GM21786 (cell line): ENCODE results near the gene SYT9.
A peak's percentile ranks its signal among the peaks of the same experiment; 100 is the strongest.
"Not testable (repeated sequence)": the region's sequence is repeated elsewhere in the genome, so short reads cannot be mapped to it uniquely, and the experiment has no call there.

Experiments
- ATAC-seq: cut with Tn5 transposase; IDR thresholded peaks from one replicate; pipeline ENCODE4 v1.9.1; 2021; ENCODE audit not compliant: unreplicated experiment

Gene SYT9

GRCh38 chr11:7335442-7335841 lies 83.7 kb downstream of the SYT9 start:
- not testable (repeated sequence) for ATAC-seq

DNA sequence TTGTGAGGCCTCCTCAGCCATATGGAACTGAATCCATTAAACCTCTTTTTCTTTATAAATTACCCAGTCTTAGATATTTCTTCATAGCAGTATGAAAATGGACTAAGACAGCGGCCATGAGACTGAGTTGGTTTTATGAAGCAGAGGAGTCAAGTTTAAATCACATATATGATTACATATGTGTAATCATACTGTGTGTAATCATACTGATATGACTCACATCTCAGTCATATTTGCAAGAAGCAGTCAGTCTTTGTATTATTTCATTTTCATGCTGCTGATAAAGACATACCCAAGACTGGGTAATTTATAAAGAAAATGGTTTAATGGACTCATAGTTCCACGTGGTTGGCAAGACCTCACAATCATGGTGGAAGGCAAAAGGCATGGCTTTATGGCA lies 89.8 kb downstream of the SYT9 start:
- no peak for ATAC-seq

- no peak for ATAC-seq
These were observed 96.1 kb downstream of the SYT9 start for GRCh38 chr11:7347611-7348431.

- ATAC-seq: no peak
These were observed 97.0 kb downstream of the SYT9 start for GRCh38 chr11:7348432-7349304.

GRCh38 chr11:7351228-7351627 lies 99.5 kb downstream of the SYT9 start:
- ATAC-seq: no peak

GRCh38 chr11:7353100-7353499 lies 101.4 kb downstream of the SYT9 start:
- ATAC-seq: no peak

- no peak for ATAC-seq
These were observed 113.0 kb downstream of the SYT9 start for GRCh38 chr11:7364660-7365059.

DNA sequence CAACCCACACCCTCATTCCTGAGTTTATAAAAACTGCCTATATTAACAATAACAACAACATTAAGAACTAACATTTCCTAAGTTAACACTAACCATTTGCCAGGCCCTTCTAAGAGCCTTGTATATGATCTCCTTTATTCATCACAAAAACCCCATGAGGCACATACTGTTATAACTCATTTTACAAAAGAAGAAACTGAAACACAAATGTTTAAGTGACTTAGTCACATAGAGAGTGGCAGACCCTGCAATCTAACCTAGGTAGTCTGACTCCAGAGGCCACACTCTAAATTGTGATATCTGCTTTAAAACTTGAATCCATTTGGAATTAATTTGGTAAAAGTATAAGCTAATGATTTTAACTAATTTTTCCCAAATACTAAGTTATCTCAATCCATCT lies 116.1 kb downstream of the SYT9 start:
- ATAC-seq: no peak

- ATAC-seq: no peak
These were observed 124.7 kb downstream of the SYT9 start for GRCh38 chr11:7376386-7376785.

DNA sequence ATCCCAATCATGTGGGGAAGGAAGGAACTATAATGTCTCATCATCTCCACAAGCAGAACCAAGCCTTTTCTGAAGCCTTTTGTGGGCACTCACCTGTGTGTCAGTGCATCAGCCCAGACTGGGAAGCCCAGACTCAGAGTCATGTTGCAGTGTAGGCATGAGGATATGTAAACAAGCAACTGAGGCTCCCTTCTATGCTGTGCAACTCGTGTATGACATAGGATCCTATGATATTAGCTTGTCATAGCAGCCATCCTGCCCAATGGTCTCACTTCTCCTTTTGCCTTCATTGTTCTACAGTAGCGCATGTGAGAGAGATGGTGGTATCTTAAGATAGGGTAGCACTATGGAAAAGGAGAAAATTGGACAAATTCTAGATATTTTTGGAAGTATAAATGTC lies 130.2 kb downstream of the SYT9 start:
- ATAC-seq: peak; percentile 80

- ATAC-seq: no peak
These were observed 131.7 kb downstream of the SYT9 start for GRCh38 chr11:7383406-7383805.

- ATAC-seq: no peak
These were observed 133.0 kb downstream of the SYT9 start for GRCh38 chr11:7384691-7385090.

DNA sequence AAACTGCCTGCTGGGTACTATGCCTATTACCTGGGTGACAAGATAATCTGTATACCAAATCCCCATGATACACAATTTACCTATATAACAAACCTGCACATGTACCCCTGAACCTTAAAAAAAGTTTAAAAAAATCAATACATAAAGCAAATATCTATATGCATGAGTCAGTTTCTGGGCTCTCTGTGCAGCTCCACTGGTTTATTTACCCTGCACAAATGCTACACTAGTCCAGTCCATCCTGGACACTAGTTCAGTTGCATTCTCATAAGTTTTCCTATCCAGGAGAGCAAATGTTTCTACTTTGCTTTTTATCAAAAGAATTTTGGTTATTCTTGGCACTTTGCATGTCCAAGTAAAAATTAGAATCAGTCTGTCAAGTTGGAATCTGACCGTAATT lies 133.8 kb downstream of the SYT9 start:
- no peak for ATAC-seq

DNA sequence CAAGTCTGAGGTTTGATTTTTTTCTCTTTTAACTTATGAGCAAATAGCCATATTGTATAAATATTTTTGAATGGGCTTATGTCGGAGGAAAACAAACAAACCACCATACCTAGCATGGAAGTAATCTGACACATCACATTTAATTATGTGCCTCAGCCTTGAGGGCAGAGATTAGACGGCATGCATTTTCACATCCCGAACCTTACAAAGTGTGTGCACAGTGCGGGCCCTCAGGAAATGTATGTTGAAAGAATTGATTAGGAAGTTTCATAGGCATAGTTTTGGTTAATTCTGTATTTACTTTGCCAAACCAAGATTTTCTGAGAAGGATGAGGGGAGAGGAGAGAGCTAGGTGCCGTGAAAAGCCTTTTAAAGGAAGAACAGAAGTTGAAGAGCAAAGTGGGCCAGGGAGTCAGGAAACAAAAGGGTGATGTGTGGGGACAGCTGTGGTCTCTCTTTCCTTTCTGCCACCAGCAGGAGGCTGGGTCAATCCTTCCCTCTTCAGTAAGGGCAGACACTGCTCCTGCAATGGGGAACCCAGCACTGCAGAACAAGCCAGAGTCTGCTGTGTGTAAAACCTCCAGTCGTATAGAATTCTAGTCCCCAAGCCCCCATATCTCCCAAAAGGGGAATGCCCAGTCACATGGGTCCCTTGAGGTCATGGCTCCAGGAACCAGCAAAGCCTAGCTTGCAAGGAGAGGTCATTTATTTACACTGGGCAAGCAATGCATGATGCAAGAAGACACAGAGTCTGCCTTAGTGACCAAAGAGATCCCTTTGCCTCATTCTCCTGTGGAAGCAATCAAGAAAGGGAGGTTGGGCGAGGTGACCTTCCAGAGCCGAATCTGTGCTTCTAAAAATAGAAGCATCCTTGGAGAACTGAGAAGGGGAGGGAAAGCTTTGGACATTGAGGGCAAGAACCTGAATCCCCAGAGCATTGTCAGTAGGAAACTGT lies 162.5 kb downstream of the SYT9 start:
- ATAC-seq: no peak

- no peak for ATAC-seq
These were observed 163.5 kb downstream of the SYT9 start for GRCh38 chr11:7414973-7415817.

DNA sequence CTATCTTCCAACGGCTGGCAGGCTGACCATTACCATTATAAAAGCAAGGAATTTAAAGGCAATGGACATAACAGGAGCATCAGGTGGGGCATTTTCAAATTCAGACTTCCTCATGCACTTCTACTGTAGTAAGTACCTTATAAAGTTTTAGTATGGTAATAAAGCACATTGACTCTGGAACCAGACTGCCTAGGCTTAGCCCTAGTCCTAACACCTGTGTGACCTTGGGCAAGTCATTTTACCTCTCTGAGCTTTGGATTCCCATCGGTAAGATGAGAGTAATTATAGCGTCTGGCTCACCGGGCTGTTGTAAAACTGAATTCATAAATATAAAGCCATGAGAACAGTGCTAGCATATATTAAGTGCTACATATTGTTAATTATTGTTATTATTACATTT lies 164.4 kb downstream of the SYT9 start:
- ATAC-seq: no peak

- ATAC-seq: no peak
These were observed 165.6 kb downstream of the SYT9 start for GRCh38 chr11:7417328-7417727.

DNA sequence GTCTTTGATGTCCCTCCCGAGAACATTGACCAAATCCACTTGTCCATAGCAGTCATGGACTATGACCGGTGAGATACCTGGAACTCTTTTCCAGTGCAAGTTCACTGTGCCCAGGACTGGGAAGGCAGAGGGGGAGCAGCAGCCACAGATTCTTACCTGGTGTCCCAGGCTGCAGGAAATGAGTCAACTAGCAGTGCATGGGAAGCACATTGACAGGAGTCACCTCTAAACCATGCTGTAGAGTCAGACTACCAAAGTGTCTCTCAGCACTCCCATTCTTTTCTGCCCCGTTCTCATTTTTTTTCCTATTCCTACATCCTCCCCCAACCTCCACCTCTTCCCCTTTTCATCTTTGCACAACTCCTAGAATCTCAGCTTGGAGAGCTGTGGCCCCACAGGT lies 166.4 kb downstream of the SYT9 start:
- ATAC-seq: no peak

- ATAC-seq: no peak
These were observed 167.2 kb downstream of the SYT9 start for GRCh38 chr11:7418906-7419305.

DNA sequence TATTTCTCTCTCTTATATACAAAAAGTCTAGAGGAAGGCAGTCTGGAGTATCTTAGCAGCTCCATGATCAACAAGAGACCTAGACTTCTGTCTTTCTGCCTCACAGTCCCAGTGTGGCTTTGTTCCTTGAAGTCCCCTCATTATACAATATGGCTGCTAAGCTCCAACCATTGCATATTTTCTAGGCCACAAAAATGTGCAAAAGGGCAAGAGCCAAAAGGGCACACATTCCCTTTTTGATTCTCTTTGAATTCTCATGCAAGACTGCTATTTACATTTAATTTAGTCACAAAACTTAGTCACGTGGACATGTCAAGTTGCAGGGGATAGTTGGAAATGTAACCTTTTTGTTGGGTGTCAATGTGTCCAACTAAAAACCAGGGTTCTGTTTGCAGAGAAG lies 169.4 kb downstream of the SYT9 start:
- ATAC-seq: no peak
